HepG2 (cell line): ENCODE measurements around the gene ELOVL7. TPM values are rescaled to one million over a fixed set of nuclear protein-coding genes. Genes with fewer than 3 reads are reported as not detected.

Experiments used
- ARNT ChIP-seq: fragments of 450-650 bp; IDR thresholded peaks from 2 replicates; pipeline ENCODE4 v1.6.1; 2017
- CHCHD3 ChIP-seq: sonication (generic); formaldehyde crosslinking; IDR thresholded peaks from 2 replicates; pipeline ENCODE4 v1.8.0; 2022; ENCODE audit warnings: mild to moderate bottlenecking, missing genetic modification reagents, moderate library complexity
- FOXA3 ChIP-seq: IDR thresholded peaks from 2 replicates; pipeline ENCODE4 v1.6.1; 2016; ENCODE audit warnings: missing genetic modification reagents, missing compliant biosample characterization
- MYNN ChIP-seq: sonication (generic); formaldehyde crosslinking; IDR thresholded peaks from 2 replicates; pipeline ENCODE4 v1.4.0; 2020; ENCODE audit warnings: mild to moderate bottlenecking, low read depth, missing genetic modification reagents
- RXRA ChIP-seq: sonication (generic); formaldehyde crosslinking; IDR thresholded peaks from 2 replicates; pipeline ENCODE4 v1.5.1; 2020; ENCODE audit warnings: missing genetic modification reagents
- TARDBP ChIP-seq: sonication (generic); formaldehyde crosslinking; IDR thresholded peaks from 2 replicates; pipeline ENCODE4 v1.8.0; 2022; ENCODE audit warnings: mild to moderate bottlenecking, missing genetic modification reagents
- ZNF12 ChIP-seq: sonication (generic); formaldehyde crosslinking; IDR thresholded peaks from 2 replicates; pipeline ENCODE4 v1.5.0; 2020; ENCODE audit warnings: missing genetic modification reagents
- ZNF24 ChIP-seq: fragments of 450-650 bp; IDR thresholded peaks from 2 replicates; pipeline ENCODE4 v1.6.1; 2017; ENCODE audit warnings: antibody characterized with exemption, mild to moderate bottlenecking
- ZNF317 ChIP-seq: sonication (generic); formaldehyde crosslinking; IDR thresholded peaks from 2 replicates; pipeline ENCODE4 v1.5.0; 2020; ENCODE audit warnings: mild to moderate bottlenecking, missing genetic modification reagents
- ZNF333 ChIP-seq: sonication (generic); formaldehyde crosslinking; IDR thresholded peaks from 2 replicates; pipeline ENCODE4 v1.4.0; 2020; ENCODE audit warnings: mild to moderate bottlenecking, missing genetic modification reagents, borderline replicate concordance
- ZNF446 ChIP-seq: sonication (generic); formaldehyde crosslinking; IDR thresholded peaks from 2 replicates; pipeline ENCODE4 v1.5.0; 2020; ENCODE audit warnings: mild to moderate bottlenecking, missing genetic modification reagents
- polyA plus RNA-seq, 8 experiments: library from polyadenylated mRNA; depleted of rRNA in 3 of 8; stranded (reverse) in 7 of 8; unstranded in 1 of 8; fragments of >200 nt; fragmentation: Illumina TruSeq in 4 of 8; extraction: Trizol in 4 of 8; gene quantifications; 2 replicates each; pipeline versions ENCODE4 v1.2.1 to v1.2.3, GENCODE V29; 2011 to 2016; ENCODE audit warnings: low read depth in 4 of 8, missing spikeins in 1 of 8, mixed read lengths in 1 of 8; ENCODE audit not compliant: insufficient read depth in 1 of 8
- total RNA-seq, 5 experiments: library from RNA; depleted of rRNA; stranded (reverse); fragments of >200 nt; fragmentation: Illumina TruSeq; extraction: Trizol; gene quantifications; 2 replicates each; pipeline ENCODE4 v1.2.3, GENCODE V29; 2016; ENCODE audit warnings: low read depth in 1 of 5
- TF ChIP-seq, protein P1 (sequence below): sonication (generic); formaldehyde crosslinking; IDR thresholded peaks from 2 replicates; pipeline ENCODE4 v1.4.0; 2020; ENCODE audit warnings: mild to moderate bottlenecking, low read depth, missing genetic modification reagents
- TF ChIP-seq, protein P2 (sequence below): sonication (generic); formaldehyde crosslinking; IDR thresholded peaks from 2 replicates; pipeline ENCODE4 v1.4.0; 2020; ENCODE audit warnings: missing genetic modification reagents
- TF ChIP-seq, protein P3 (sequence below): sonication (generic); formaldehyde crosslinking; conservative IDR thresholded peaks from 2 replicates; pipeline ENCODE4 v1.8.0; 2022; ENCODE audit warnings: low read depth, missing genetic modification reagents
- TF ChIP-seq, protein P4 (sequence below): sonication (generic); formaldehyde crosslinking; IDR thresholded peaks from 2 replicates; pipeline ENCODE4 v1.5.0; 2020; ENCODE audit warnings: missing genetic modification reagents
- TF ChIP-seq, protein P5 (sequence below): sonication (generic); formaldehyde crosslinking; conservative IDR thresholded peaks from 2 replicates; pipeline ENCODE4 v1.4.0; 2020; ENCODE audit warnings: missing genetic modification reagents
- TF ChIP-seq, protein P6 (sequence below): IDR thresholded peaks from 2 replicates; pipeline ENCODE4 v1.6.1; 2018; ENCODE audit warnings: missing genetic modification reagents, mild to moderate bottlenecking, missing compliant biosample characterization

The ELOVL7 gene
- total and polyA plus RNA-seq, 2 of the 13 experiments (the other 11 are each of a cell fraction or from before 2014, with no cell fraction given): 4.5 to 7.3 TPM

DNA sequence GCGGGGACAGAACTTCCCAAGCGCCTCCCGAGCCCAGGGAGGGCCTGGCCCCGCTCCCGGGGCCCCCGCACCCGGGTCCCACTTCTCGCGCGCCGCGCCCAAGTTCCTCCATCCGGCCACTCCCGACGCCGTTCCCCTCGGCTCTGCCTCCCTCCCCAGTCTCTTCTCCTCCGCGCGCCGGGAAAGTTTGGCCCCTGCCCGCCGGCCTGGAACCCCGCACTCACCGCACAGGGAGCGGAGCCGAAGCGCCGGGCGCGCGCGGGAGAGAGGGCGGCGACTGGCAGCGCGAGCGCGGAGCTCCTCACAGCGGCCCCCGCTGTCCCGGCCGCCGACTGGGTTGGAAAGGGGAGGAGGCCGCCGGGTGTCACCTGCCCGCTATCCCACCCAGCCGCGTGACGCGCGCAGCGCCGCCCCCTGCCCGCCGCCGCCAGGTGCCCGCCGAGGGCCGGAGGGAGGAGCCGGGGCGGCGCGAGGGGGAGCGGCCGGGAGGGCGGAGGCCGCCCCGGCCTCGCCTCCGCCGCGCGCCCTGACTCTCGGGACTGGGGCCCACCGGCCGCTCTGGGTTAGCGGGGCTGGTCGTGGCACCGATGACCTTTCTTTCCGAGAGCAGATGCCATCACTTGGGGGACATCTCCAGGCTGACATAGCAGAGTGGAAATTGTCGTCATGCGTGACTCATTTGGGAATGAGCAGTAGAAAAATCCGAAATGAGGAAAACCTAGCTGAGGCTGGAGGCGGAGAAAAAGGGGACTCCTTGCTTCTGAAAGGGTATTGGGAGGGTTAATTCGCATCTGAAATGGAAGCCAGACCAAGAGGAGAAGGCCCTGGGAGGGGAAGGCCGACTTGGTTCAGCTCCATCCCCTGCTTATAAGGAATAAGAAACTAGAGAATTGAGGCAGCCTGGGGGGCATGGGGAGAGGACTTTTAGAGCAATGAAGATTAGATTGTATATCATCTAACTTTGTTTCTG, at the start of gene ELOVL7 (continued):
- TF ChIP-seq ZNF446: no peak
- TF ChIP-seq CHCHD3 (CRISPR knock-in tag): 0 out of 2 replicates have a peak, but pooled peaks have one; percentile 48
- TF ChIP-seq, protein P1, sequence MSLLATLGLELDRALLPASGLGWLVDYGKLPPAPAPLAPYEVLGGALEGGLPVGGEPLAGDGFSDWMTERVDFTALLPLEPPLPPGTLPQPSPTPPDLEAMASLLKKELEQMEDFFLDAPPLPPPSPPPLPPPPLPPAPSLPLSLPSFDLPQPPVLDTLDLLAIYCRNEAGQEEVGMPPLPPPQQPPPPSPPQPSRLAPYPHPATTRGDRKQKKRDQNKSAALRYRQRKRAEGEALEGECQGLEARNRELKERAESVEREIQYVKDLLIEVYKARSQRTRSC (CRISPR knock-in tag): no peak
- no peak for TF ChIP-seq ZNF333 (CRISPR knock-in tag)
- TF ChIP-seq, protein P2, sequence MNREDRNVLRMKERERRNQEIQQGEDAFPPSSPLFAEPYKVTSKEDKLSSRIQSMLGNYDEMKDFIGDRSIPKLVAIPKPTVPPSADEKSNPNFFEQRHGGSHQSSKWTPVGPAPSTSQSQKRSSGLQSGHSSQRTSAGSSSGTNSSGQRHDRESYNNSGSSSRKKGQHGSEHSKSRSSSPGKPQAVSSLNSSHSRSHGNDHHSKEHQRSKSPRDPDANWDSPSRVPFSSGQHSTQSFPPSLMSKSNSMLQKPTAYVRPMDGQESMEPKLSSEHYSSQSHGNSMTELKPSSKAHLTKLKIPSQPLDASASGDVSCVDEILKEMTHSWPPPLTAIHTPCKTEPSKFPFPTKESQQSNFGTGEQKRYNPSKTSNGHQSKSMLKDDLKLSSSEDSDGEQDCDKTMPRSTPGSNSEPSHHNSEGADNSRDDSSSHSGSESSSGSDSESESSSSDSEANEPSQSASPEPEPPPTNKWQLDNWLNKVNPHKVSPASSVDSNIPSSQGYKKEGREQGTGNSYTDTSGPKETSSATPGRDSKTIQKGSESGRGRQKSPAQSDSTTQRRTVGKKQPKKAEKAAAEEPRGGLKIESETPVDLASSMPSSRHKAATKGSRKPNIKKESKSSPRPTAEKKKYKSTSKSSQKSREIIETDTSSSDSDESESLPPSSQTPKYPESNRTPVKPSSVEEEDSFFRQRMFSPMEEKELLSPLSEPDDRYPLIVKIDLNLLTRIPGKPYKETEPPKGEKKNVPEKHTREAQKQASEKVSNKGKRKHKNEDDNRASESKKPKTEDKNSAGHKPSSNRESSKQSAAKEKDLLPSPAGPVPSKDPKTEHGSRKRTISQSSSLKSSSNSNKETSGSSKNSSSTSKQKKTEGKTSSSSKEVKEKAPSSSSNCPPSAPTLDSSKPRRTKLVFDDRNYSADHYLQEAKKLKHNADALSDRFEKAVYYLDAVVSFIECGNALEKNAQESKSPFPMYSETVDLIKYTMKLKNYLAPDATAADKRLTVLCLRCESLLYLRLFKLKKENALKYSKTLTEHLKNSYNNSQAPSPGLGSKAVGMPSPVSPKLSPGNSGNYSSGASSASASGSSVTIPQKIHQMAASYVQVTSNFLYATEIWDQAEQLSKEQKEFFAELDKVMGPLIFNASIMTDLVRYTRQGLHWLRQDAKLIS (CRISPR knock-in tag): no peak
- TF ChIP-seq TARDBP: no peak
- no peak for TF ChIP-seq MYNN (CRISPR knock-in tag)
- TF ChIP-seq, protein P3, sequence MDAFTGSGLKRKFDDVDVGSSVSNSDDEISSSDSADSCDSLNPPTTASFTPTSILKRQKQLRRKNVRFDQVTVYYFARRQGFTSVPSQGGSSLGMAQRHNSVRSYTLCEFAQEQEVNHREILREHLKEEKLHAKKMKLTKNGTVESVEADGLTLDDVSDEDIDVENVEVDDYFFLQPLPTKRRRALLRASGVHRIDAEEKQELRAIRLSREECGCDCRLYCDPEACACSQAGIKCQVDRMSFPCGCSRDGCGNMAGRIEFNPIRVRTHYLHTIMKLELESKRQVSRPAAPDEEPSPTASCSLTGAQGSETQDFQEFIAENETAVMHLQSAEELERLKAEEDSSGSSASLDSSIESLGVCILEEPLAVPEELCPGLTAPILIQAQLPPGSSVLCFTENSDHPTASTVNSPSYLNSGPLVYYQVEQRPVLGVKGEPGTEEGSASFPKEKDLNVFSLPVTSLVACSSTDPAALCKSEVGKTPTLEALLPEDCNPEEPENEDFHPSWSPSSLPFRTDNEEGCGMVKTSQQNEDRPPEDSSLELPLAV (CRISPR knock-in tag): no peak
- TF ChIP-seq FOXA3 (CRISPR knock-in tag): 0 out of 2 replicates have a peak, but pooled peaks have one; percentile 12
- TF ChIP-seq ZNF24: no peak
- TF ChIP-seq, protein P4, sequence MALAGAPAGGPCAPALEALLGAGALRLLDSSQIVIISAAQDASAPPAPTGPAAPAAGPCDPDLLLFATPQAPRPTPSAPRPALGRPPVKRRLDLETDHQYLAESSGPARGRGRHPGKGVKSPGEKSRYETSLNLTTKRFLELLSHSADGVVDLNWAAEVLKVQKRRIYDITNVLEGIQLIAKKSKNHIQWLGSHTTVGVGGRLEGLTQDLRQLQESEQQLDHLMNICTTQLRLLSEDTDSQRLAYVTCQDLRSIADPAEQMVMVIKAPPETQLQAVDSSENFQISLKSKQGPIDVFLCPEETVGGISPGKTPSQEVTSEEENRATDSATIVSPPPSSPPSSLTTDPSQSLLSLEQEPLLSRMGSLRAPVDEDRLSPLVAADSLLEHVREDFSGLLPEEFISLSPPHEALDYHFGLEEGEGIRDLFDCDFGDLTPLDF (CRISPR knock-in tag): no peak
- TF ChIP-seq ZNF12 (CRISPR knock-in tag): no peak
- no peak for TF ChIP-seq ZNF317 (CRISPR knock-in tag)
- TF ChIP-seq RXRA (CRISPR knock-in tag): peak; percentile 22; the same call in 1 of the 2 replicates
- TF ChIP-seq, protein P5, sequence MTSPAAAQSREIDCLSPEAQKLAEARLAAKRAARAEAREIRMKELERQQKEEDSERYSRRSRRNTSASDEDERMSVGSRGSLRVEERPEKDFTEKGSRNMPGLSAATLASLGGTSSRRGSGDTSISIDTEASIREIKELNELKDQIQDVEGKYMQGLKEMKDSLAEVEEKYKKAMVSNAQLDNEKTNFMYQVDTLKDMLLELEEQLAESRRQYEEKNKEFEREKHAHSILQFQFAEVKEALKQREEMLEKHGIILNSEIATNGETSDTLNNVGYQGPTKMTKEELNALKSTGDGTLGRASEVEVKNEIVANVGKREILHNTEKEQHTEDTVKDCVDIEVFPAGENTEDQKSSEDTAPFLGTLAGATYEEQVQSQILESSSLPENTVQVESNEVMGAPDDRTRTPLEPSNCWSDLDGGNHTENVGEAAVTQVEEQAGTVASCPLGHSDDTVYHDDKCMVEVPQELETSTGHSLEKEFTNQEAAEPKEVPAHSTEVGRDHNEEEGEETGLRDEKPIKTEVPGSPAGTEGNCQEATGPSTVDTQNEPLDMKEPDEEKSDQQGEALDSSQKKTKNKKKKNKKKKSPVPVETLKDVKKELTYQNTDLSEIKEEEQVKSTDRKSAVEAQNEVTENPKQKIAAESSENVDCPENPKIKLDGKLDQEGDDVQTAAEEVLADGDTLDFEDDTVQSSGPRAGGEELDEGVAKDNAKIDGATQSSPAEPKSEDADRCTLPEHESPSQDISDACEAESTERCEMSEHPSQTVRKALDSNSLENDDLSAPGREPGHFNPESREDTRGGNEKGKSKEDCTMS (CRISPR knock-in tag): no peak
- no peak for TF ChIP-seq ARNT
- TF ChIP-seq, protein P6, sequence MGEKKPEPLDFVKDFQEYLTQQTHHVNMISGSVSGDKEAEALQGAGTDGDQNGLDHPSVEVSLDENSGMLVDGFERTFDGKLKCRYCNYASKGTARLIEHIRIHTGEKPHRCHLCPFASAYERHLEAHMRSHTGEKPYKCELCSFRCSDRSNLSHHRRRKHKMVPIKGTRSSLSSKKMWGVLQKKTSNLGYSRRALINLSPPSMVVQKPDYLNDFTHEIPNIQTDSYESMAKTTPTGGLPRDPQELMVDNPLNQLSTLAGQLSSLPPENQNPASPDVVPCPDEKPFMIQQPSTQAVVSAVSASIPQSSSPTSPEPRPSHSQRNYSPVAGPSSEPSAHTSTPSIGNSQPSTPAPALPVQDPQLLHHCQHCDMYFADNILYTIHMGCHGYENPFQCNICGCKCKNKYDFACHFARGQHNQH: no peak
